AG04450 (cell line): ENCODE measurements around the gene CHI3L1. TPM values are rescaled to one million over a fixed set of nuclear protein-coding genes. Genes with fewer than 3 reads are reported as not detected.

ENCODE experiments used
- CTCF ChIA-PET: fragments of 300-600, 350-600 bp; formaldehyde crosslinking; extraction: SDS; loops from one replicate; lab custom pipeline; 2022; ENCODE audit warnings: antibody characterized with exemption, inconsistent platforms; lab: Charles Lee
- POLR2A ChIA-PET: fragments of 350-600 bp; formaldehyde crosslinking; extraction: SDS; loops from one replicate; lab custom pipeline; 2021; ENCODE audit warnings: antibody characterized with exemption, inconsistent platforms; lab: Yijun Ruan, JAX
- DNase-seq: peaks from one replicate; pipeline ENCODE4 v3.0.0-alpha.2; 2011; ENCODE audit warnings: low read depth, low spot score
- H3K27ac ChIP-seq: one replicate; pipeline ENCODE4 v1.5.1; 2012; ENCODE audit warnings: low read depth, low read length, control low read depth
- H3K27me3 ChIP-seq: one replicate; pipeline ENCODE4 v1.6.0; 2012; ENCODE audit warnings: low read length; ENCODE audit not compliant: control insufficient read depth, insufficient read depth
- H3K4me3 ChIP-seq: 2 replicates; pipeline ENCODE4 v1.5.1; 2011; ENCODE audit warnings: mild to moderate bottlenecking, low read depth, low read length, control low read depth
- H3K9me3 ChIP-seq: 2 replicates; pipeline ENCODE4 v1.5.1; 2012; ENCODE audit warnings: low read length; ENCODE audit not compliant: control insufficient read depth, insufficient read depth
- CTCF ChIP-seq: IDR thresholded peaks from 2 replicates; pipeline ENCODE4 v1.5.1; 2011; ENCODE audit warnings: low read depth, low read length, control low read depth, inconsistent platforms
- polyA plus RNA-seq: library from polyadenylated mRNA; depleted of rRNA; stranded (reverse); fragments of >200 nt; gene quantifications from 2 replicates; pipeline ENCODE4 v1.2.3, GENCODE V29; 2011

Gene CHI3L1
- polyA plus RNA-seq, 1 experiment, result 6.4 TPM

GRCh38 chr1:203199002-203199401, 12.5 kb upstream of the CHI3L1 start:
- POLR2A ChIA-PET, result interaction anchor here (1.0 kb wide), 1 partner anchor 26 kb away, joined by 4 read pairs; no protein-coding TSS in a partner anchor

GRCh38 chr1:203197625-203198024, 11.1 kb upstream of the CHI3L1 start:
- ChIA-PET POLR2A (no interaction called here), CTCF (interaction anchor here (0.9 to 1.8 kb wide), 3 partner anchors 72 to 159 kb away, joined by 3 to 5 read pairs (median 3); no protein-coding TSS in a partner anchor)
- Histone ChIP-seq H3K4me3 (no peak overlapping the region), H3K27ac (peak overlapping the region; percentile 52), H3K27me3 (no peaks in the 10 kb centered on the region), H3K9me3 (peaks cover 3% of the 10 kb centered on the region; the same call in 1 of the 2 replicates)
- no peak for TF ChIP-seq CTCF
- DNase-seq, result peak; percentile 59

More at GRCh38 chr1:203199002-203199401, 12.5 kb upstream of the CHI3L1 start:
- Histone ChIP-seq H3K4me3 (no peak overlapping the region), H3K27me3 (no peaks in the 10 kb centered on the region), H3K27ac (peak overlapping the region; percentile 92), H3K9me3 (peaks cover 3% of the 10 kb centered on the region; the same call in 1 of the 2 replicates)
- TF ChIP-seq CTCF, result no peak
- CTCF ChIA-PET, result interaction anchor here (0.9 to 2.1 kb wide), 3 partner anchors 26 to 81 kb away, joined by 3 to 9 read pairs (median 4); no protein-coding TSS in a partner anchor
- no peak for DNase-seq

- H3K27me3 ChIP-seq, result no peaks in the 10 kb centered on the region
- peak; percentile 35; the same call in 1 of the 2 replicates for TF ChIP-seq CTCF
- POLR2A ChIA-PET, result no interaction called here
- no peak for DNase-seq
- H3K27ac ChIP-seq, result no peak overlapping the region
- no peak overlapping the region for H3K4me3 ChIP-seq
- H3K9me3 ChIP-seq, result no peaks in the 10 kb centered on the region
- CTCF ChIA-PET, result interaction anchor here (1.0 to 1.8 kb wide), 5 partner anchors 11 to 157 kb away, joined by 4 to 9 read pairs (median 5); partner anchors contain the start of gene ADORA1
These were observed 9.9 kb upstream of the CHI3L1 start for GRCh38 chr1:203196371-203196770.

- no peaks in the 10 kb centered on the region for H3K9me3 ChIP-seq
- peaks cover 8% of the 10 kb centered on the region for H3K27me3 ChIP-seq
- no peak for TF ChIP-seq CTCF
- no peak for DNase-seq
- H3K4me3 ChIP-seq, result no peak overlapping the region
- H3K27ac ChIP-seq, result no peak overlapping the region
- ChIA-PET CTCF (interaction anchor here (1.2 to 2.2 kb wide), 2 partner anchors 10 to 76 kb away, joined by 3 to 7 read pairs; no protein-coding TSS in a partner anchor), POLR2A (no interaction called here)
These were observed 4.4 kb upstream of the CHI3L1 start for GRCh38 chr1:203190949-203191348.

DNA sequence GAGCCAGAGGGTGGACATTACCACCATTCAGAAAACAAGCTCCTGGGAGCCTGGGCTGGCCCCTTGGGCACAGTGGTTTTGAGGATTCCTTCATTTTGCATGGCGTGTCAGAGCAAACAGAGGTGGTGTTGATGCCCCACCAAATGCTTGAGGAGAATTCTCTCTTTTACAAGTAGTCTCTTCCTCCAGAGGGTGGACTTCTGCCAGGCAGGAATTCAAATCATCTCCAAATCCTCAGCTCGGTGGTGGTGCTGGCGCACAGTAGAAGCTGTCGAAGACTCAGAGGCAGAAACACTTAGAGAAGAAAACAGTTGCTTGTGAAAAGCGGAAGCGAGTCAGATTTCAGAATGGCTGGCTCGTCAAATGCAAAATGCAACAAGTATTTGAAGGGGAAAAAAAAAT, 3.4 kb upstream of the CHI3L1 start:
- TF ChIP-seq CTCF, result no peak
- CTCF ChIA-PET, result interaction anchor here (1.1 to 2.2 kb wide), 2 partner anchors 77 to 150 kb away, joined by 5 to 7 read pairs; no protein-coding TSS in a partner anchor

More for the DNA sequence above, 3.4 kb upstream of the CHI3L1 start:
- Histone ChIP-seq H3K27ac (no peak overlapping the region), H3K9me3 (no peaks in the 10 kb centered on the region), H3K27me3 (peaks cover 10% of the 10 kb centered on the region), H3K4me3 (no peak overlapping the region)
- no peak for DNase-seq
- POLR2A ChIA-PET, result no interaction called here
